Occipital lobe (tissue), 2 donors: ENCODE measurements around the gene CUBN. TPM values are rescaled to one million over a fixed set of nuclear protein-coding genes. Genes with fewer than 3 reads are reported as not detected.

Experiments
- DNase-seq: peaks from one replicate; lab custom pipeline; 2025; lab: John Stamatoyannopoulos, UW
- total RNA-seq: library from RNA; depleted of rRNA; stranded (reverse); fragments of >200 nt; gene quantifications from one replicate; pipeline ENCODE4 v1.2.3, GENCODE V29; 2014

The CUBN gene
- total RNA-seq, 1 donor from 2014 or later: 2.3 TPM

- DNase-seq: no peak
Measured at GRCh38 chr10:17073725-17074540, 55.7 kb downstream of the CUBN start.

- no peak for DNase-seq
Measured at GRCh38 chr10:17068953-17069352, 60.7 kb downstream of the CUBN start.

DNA sequence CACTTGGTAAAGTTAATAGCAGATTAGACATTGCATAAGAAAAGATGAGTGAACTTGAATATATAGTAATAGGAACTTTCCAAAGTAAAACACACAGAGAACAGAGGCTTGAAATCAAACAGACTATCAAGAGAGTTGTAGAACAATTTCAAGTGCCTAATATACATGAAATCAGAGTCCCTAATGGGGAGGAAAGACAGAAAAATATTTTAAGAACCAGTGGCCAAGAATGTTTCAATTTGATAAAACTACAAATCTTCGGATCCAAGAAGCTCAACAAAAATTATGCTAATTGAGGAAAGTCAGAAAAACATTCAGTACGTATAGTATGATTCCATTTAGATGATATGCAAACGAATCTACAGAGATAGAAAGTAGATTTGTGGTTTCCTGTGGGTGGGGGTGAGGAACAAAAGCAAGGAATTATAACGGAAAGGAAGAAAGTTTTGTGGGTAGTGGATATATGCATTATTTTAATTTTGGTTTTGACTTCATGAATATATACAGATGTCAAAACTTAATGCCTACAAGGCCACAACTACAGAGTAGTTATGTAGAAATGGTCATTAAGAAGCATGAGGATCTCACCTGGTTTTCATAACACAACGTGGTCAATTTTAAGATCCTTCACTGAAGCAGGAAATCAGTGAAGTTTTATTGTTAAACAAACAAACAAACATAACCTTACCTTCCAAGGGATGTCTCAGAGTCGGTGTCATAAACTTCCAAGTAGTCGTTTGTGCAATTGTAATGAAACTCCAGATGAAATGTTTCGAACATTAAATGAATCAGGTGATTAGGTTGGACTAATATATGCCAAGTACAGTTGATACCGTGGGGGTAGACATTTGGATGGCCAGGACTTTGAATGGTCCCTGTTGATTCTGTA is 62.0 kb downstream of the CUBN start:
- DNase-seq: no peak

DNA sequence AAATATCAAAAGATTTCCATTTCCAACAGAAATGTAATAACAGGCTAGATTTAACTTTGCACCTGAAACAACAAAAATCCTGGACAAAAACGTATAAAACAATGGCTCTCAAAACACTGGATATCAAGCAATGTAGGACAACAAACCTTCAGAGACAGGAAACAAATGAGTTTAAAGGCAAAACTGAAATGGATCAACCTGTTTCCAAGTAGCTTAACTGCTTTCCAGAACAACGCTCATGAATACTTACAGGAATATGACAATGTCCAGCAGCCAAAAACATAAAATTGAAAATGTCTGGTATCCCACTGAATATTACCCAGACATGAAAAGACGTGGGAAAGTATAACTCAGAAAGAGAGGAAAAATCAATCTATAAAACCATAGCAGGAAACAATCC is 62.8 kb downstream of the CUBN start:
- DNase-seq: no peak

- DNase-seq: no peak
Measured at GRCh38 chr10:17066000-17066399, 63.6 kb downstream of the CUBN start.

- no peak for DNase-seq
Measured at GRCh38 chr10:17065273-17065672, 64.3 kb downstream of the CUBN start.

DNA sequence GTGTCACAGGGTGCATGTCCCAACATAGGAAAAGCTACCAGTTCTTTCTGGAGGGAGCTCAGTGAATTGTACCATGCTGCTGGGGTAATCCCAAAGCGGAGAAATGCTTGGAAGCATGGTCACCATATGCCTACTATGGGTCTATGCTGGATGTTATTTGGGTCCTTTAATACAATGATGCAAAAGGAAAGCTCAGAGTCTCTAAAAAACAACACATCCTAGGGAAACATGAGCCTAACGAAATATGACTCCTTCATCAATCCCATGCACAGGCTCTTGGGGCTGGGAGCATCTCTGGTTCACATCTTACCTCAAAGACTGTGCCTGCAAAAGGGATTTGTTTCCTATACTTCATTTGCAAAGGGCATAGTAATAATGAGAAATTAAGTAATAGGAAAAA is 65.2 kb downstream of the CUBN start:
- no peak for DNase-seq

GRCh38 chr10:17062955-17063484 is 66.6 kb downstream of the CUBN start:
- no peak for DNase-seq

DNA sequence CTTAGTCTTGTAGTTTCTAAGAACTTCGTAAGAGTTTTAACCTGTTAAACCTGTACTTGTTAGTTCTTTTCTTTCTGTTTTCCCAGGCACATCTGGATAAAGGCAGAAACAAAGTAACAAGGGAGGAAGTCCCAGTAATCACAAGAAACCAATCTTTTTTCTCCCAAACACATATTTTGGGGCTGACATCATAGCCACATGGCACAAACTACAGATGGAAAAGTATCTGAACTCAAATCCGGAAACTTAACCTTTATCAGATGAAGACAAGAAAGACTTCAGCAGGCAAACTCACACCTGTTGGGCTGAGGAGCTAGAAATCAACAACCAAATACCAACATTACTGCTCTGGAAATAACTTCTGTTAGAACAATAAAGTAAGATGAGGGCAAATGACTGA is 67.1 kb downstream of the CUBN start:
- DNase-seq: no peak

DNA sequence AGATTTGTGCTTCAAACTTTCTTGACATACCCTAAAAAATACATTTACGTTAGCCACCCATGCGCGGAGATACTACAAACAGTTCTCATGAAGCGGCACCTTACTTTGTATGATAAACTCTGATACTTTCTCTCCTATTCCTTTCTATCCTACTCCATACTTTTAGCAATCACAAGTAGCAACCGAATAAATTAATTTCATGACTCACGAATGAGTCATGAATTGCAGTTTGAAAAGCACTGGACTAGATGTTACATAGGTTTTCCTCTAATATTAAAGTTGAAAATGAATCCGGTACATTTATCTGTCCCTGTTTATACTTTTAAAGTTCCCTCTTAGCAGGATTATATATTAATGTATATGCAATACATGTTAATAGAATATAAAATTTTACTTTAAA is 67.6 kb downstream of the CUBN start:
- DNase-seq: no peak

- DNase-seq: no peak
Measured at GRCh38 chr10:17061418-17061817, 68.2 kb downstream of the CUBN start.

DNA sequence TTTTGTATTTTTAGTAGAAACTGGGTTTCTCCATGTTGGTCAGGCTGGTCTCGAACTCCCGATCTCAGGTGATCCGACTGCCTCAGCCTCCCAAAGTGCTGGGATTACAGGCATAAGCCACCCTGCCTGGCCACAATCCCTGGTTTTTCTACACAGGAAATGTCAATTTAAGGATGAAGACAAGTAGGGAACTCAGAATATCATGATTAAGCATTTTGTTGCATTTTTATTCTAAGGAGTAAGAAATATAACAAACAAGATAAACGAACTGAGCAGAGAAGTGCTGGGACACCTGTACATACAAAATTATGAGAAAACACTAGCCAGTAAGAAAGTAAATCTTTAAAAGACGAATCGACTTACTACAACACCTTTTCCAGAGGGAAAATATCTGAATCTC is 69.3 kb downstream of the CUBN start:
- DNase-seq: no peak

DNA sequence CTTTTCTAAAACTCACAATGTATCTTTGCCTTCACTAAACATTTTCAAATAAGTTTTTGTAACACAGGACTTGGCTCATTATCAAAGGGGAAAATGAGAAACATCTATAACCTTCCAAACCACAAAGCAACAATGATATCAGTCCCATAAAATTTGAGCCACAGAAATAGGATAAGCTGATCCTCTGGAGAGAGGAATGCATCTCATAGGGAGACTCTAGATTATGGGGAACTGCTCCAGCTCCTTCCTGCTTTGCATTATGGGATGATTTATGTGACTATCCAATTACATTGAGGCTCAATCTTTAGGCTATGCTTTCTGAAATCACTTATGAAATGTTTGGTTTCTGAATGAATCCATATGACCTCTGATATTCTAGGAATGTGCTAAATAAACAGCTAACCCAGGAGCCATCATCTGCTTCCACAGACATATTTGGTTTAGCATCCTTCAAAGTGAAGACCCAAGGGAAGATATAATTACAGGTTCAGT is 70.4 kb downstream of the CUBN start:
- no peak for DNase-seq

- no peak for DNase-seq
Measured at GRCh38 chr10:17058093-17058492, 71.5 kb downstream of the CUBN start.

- no peak for DNase-seq
Measured at GRCh38 chr10:17056781-17057428, 72.7 kb downstream of the CUBN start.

- no peak for DNase-seq
Measured at GRCh38 chr10:17053513-17053912, 76.1 kb downstream of the CUBN start.

DNA sequence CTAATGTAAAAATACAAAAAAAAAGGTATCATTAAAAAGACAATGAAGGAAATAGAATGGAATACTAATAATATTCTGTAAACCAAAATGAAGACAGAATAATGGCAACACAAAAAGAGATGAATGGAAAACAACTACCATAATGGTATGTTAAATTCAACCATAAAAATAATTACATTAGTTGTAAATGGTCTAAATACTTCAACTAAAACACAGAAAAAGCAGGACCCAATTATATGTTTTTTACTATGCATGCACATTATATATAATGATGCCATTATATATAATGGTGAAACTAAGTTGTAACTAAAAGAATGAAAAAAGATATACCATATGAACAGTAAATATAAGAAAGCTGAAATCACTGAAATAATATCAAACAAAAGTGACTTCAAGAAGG is 76.5 kb downstream of the CUBN start:
- DNase-seq: no peak

DNA sequence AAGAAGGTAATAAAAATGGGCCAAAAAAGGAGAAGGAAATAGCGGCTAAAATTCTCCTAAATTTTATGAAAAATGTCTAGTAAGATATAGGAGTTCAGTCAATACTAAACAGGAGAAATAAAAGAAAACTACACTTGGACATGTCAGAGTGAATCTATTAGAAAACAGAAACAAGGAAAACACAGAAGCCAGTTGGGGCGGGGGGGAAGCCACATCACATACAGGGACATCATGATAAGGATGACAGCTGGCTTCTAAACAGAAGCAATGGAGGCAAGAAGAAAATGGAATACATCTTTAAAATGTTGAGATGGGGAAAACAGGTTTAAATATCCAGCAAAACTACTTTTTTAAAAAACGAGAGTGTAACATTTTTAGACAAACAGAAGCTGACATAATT is 77.8 kb downstream of the CUBN start:
- DNase-seq: no peak

DNA sequence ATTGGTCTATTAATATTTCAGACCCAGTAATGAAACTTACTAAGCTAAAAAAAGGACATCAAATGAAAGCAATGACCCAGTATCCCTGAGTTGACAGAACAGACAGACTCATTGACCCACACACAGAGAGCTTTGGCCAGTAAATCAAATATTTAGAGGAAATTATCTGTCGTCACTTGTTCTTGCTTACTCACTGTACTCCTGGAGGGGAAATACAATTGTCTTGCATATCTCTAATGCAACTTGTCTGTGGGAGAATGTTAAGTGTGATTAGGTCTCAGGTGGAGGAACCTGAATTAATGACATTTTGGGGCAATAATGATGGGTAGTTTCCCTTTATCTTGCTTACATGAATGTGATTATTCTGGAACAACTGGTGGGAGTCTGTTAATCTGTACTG is 80.4 kb downstream of the CUBN start:
- DNase-seq: no peak

GRCh38 chr10:17047908-17048307 is 81.7 kb downstream of the CUBN start:
- DNase-seq: no peak

- no peak for DNase-seq
Measured at GRCh38 chr10:17046989-17047388, 82.6 kb downstream of the CUBN start.

DNA sequence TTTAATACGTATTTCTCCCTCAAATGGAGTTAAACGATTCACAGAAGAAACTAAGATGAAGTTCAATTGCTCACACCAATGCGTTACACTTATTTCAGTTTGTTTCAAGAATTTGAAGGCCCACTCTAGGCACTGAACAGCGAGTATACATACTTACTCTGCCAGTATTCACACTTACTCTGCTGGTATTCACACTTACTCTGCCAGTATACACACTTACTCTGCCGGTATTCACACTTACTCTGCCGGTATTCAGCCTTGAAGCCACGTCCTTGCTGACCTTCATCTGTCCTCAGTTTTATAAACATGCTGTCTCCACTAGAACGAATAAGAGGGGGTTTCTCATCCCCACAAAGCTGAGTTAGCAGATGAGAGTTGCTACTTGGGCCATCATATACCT is 86.0 kb downstream of the CUBN start:
- no peak for DNase-seq
